Measurements from ENCODE around the gene LRMDA. TPM values are rescaled to one million over a fixed set of nuclear protein-coding genes. Genes with fewer than 3 reads are reported as not detected.
"Not testable (repeated sequence)": the region's sequence is repeated elsewhere in the genome, so short reads cannot be mapped to it uniquely, and the experiment has no call there.

Gene LRMDA
- total RNA-seq, 1 experiment from 2014 or later, result not detected

- in situ Hi-C loops (cut with HindIII; ENCODE audit: low sequenced_read_pairs), result no loop called here
Observed at GRCh38 chr10:76523791-76524351, 1092.4 kb downstream of the LRMDA start.

DNA sequence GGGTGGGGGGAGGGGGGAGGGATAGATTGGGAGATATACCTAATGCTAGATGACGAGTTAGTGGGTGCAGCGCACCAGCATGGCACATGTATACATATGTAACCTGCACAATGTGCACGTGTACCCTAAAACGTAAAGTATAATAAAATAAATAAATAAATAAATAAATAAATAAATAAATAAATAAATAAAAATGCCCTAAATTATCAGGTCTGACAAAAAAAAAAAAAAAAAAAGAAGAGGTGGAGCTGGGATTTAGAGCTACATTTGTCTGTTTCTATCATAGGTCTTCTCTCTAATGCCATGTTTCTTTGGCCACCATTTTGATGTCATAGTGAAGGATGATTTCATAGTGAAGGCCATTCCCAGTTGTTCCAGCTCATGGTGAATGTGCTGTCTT is 1095.4 kb downstream of the LRMDA start:
- in situ Hi-C loops (cut with HindIII; ENCODE audit: low sequenced_read_pairs); DNase-seq (ENCODE audit: low spot score): not testable (repeated sequence)

More at GRCh38 chr10:76523791-76524351, 1092.4 kb downstream of the LRMDA start:
- peak; percentile 11 for DNase-seq (ENCODE audit: low spot score)

GRCh38 chr10:76540331-76540730 is 1108.9 kb downstream of the LRMDA start:
- in situ Hi-C loops (cut with HindIII; ENCODE audit: low sequenced_read_pairs), result no loop called here
- DNase-seq (ENCODE audit: low spot score), result no peak

DNA sequence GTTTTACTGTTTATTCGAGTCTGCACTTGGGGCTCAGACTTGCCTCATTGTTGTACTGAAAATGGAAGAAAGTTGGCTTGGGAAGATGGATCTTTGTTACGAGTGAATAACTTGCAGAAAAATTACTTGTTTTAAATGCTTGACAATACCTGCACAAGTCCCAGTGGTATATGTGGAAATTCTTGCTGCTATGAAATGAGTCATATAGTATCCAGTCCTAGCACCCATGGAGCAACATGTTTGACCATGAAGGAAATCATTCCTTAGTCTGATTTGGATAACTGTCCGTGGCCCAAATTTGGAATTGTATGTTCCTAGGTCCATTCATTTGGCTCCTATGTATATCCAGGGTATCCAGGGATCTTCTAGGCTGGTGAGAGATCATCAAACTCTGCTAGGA is 1109.4 kb downstream of the LRMDA start:
- DNase-seq (ENCODE audit: low spot score), result no peak
- in situ Hi-C loops (cut with HindIII; ENCODE audit: low sequenced_read_pairs), result no loop called here

- in situ Hi-C loops (cut with HindIII; ENCODE audit: low sequenced_read_pairs), result no loop called here
- no peak for DNase-seq (ENCODE audit: low spot score)
Observed at GRCh38 chr10:76541852-76542251, 1110.4 kb downstream of the LRMDA start.

GRCh38 chr10:76542307-76542930 is 1111.0 kb downstream of the LRMDA start:
- in situ Hi-C loops (cut with HindIII; ENCODE audit: low sequenced_read_pairs), result no loop called here
- no peak for DNase-seq (ENCODE audit: low spot score)

DNA sequence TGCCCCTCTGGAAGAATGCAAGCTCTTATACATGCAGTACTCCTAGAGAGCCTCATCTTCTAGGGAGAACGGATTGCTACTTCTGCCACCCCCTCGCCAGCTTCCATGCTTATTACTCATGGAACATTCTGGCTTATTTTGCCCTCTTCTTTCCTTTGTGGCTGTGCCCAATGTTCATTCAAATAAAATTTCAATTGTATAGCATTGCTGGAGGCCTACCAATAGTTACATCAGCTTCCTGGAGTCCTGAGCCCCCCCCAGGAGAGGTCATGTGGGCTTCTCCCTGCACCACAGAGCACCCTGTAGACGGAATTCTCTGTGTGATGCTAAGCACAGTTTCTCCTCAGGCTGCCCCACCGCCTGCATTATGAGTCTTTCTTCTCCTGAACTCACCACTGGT is 1112.2 kb downstream of the LRMDA start:
- DNase-seq (ENCODE audit: low spot score), result no peak
- in situ Hi-C loops (cut with HindIII; ENCODE audit: low sequenced_read_pairs), result no loop called here

DNA sequence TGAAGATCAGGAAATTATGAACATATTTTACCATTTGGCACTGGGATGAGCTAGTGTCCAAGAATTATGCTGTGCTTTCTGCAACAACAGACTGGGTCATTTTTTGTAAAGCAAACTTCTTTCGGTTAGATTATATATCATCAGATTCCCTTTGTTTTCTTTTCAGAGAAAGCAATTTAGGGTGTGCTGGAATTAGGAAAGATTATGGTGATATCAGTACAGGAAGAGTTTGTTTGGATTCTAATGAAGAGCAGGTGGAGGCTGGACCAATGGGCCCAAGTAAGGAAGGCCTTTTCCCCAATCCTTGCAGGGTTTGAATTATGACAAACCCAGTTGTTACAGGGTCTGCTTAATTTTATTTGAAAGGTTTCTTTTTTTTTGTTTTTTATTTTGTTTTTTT is 1113.4 kb downstream of the LRMDA start:
- in situ Hi-C loops (cut with HindIII; ENCODE audit: low sequenced_read_pairs), result no loop called here
- DNase-seq (ENCODE audit: low spot score), result no peak

DNA sequence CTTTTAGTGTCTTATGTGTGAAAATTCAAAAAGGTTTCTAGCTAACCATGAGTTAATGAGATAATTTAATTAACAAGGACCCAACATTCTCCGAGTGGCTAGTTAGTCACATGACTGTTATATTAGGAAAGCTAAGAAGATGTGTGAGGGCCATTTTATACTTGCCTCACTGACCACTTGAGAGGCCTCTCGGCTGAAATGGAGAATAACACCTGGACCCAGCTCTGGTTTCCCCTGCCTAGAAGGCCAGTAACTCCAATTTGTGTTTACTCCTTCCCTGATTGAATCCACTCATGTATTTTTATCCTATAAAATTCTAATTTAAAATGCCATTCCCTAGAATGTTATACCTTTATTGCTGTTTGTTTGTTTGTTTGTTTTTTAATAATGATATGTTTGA is 1115.0 kb downstream of the LRMDA start:
- in situ Hi-C loops (cut with HindIII; ENCODE audit: low sequenced_read_pairs), result no loop called here
- no peak for DNase-seq (ENCODE audit: low spot score)

DNA sequence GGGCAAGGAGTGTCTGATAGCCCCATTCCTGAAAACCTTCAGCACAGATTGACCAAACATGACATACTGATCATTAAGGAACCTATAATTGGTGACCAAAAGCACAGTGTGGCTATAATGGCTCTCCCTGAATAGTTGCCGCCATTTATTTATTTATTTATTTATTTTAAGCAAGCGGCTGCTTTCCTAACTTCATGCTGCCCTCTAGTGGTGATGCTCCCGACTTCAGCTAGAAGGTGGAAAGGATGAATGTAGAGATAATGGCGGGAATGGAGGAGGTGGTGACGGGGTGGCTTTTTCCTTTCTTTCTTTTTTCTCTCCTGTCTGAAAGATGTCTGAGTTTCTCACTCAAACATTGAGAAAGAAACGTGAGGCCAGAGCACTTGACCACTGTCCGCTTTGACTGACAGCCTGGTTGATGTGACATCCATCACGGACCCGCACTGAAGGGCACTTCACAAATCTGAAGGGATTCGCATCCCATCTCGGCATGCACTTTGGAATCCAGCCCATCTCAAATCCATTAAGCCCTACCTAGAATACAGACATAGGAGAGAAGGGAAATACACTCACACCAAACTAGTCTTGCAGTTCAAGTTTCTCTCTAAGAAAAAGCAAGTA is 1116.0 kb downstream of the LRMDA start:
- in situ Hi-C loops (cut with HindIII; ENCODE audit: low sequenced_read_pairs), result no loop called here
- peak; percentile 86 for DNase-seq (ENCODE audit: low spot score)

DNA sequence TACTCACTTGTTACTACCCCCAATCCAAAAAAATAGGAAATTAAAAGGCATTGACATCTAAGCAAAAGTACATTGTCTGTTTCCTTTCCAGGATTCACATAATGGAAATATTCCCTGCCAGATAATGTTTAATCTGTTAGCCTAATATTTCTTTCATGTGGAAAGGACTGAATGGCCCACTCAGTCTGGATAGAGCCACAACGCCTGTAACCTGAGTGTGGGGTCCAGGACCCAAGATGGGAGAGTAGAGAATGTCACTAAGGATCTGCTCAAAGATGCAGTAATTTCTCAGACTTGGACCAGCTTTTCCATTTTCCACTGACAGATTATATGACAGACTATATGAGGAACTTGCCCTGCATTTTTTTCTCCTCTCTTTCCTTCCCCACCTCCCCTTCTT is 1117.3 kb downstream of the LRMDA start:
- DNase-seq (ENCODE audit: low spot score), result no peak
- in situ Hi-C loops (cut with HindIII; ENCODE audit: low sequenced_read_pairs), result no loop called here

GRCh38 chr10:76549171-76549570 is 1117.7 kb downstream of the LRMDA start:
- DNase-seq (ENCODE audit: low spot score), result no peak
- in situ Hi-C loops (cut with HindIII; ENCODE audit: low sequenced_read_pairs), result no loop called here

GRCh38 chr10:76550806-76551205 is 1119.4 kb downstream of the LRMDA start:
- DNase-seq (ENCODE audit: low spot score), result no peak
- in situ Hi-C loops (cut with HindIII; ENCODE audit: low sequenced_read_pairs), result no loop called here

DNA sequence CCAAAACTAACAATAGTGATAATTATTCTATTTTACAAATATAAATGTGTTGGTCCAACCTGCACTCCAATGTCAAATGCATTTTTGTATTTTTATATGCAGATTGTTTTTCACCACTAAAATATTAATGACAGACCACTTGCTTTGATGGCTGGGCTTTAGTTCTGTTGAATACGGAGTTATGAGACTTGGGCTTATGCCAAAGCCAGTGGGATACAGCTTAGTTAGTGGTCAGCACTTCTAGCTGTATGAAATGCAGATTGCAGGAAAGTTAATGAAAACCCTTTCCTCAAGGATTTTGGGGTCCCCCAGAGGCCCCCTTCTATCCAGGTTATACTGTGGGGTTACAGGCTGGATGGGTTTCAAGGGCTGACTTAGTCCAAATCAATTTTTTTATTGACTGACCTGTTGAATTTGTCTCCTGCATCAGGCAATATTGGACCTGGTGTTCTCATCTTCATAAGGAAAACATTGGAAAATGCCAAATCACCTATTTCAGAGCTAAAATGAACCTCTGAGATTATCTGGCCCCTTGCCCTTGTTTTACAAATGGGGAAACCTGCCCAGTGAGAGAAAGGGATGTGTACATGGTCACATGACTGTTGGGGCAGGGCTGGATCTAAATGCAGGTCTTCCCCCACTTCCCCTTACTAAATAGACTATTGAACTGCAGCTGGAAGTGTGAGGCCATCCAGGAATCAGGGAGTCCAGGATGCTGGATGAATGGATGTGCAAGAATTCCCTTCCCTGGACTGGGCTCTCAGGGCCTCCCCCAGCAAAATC is 1120.9 kb downstream of the LRMDA start:
- in situ Hi-C loops (cut with HindIII; ENCODE audit: low sequenced_read_pairs), result no loop called here
- DNase-seq (ENCODE audit: low spot score), result no peak

DNA sequence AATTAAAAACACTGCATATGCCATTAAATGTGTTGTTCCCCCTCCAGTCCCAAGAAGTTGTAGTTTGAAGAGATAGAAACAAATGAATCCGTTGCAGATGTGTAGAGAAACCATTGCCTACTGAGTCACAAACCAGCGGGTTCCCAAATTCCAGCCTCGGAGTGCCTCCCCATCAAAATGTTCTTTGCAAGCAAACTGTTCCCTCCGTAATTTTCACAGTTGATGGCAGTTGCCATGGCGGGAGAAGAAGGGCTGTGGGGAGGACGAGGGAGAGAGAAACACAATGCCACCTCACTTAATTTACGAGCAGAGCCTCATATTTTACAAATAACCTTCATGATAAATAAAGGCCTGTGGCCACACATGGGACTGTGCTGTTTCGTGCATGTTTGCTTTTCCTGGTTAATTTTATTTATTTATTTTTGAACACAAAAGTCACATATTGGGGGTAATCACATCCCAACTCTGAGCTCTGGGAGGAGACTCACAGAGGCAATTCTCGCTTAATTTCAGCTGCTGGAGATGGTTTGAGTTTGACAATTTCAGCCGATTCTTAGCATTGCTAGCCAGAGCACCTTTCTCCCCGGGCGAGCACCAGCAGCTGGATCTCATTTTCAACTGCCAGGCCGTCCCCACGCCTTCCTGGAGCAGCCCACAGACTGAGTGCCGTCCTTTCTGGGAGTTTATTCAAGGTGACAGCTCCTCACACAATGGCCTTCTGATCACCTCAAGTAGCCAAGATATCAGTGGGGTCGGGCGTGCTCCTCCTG is 1122.0 kb downstream of the LRMDA start:
- no peak for DNase-seq (ENCODE audit: low spot score)

DNA sequence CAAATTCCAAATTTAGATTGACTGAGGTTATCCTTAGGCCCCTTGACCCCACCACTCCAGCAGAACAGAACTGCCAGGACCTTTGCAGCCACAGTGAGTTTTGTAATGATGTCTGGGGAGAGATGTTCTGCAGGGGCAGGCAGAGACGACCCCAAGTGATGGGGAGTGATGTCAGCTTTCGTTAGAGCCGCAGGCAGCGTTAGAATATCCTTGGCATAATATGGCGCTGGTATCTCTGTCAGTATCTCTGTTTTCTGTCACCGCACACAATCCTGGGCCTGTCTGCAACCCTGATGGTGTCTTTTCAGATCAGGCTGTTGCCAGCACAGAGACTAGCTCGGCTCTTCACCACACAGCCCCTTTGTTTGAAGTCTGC is 1122.6 kb downstream of the LRMDA start:
- in situ Hi-C loops (cut with HindIII; ENCODE audit: low sequenced_read_pairs), result no loop called here
- DNase-seq (ENCODE audit: low spot score), result no peak

More for the DNA sequence above, 1122.0 kb downstream of the LRMDA start:
- in situ Hi-C loops (cut with HindIII; ENCODE audit: low sequenced_read_pairs), result no loop called here

DNA sequence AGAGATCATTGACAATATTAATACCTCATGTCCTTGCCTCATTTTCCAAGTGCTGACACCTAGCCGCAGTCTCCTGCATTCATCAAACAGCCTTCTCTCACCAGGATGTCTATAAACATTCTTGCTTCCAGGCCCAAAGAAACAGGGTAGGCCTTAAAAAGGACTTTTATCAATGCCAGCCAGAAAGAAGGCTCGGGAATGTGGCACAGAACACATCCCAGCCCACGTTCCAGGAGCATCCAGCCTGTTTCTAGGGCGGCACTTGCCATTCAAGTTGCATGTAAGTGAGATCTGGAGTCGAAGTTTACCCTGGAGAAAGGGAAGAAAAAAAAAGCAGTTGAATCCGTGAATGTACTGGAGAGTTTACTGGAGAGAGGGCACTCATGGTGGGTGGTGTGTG is 1123.1 kb downstream of the LRMDA start:
- no peak for DNase-seq (ENCODE audit: low spot score)
- in situ Hi-C loops (cut with HindIII; ENCODE audit: low sequenced_read_pairs), result no loop called here

- in situ Hi-C loops (cut with HindIII; ENCODE audit: low sequenced_read_pairs), result no loop called here
- peak; percentile 24 for DNase-seq (ENCODE audit: low spot score)
Observed at GRCh38 chr10:76555067-76555670, 1123.7 kb downstream of the LRMDA start.

- DNase-seq (ENCODE audit: low spot score), result no peak
- in situ Hi-C loops (cut with HindIII; ENCODE audit: low sequenced_read_pairs), result no loop called here
Observed at GRCh38 chr10:76557366-76557765, 1125.9 kb downstream of the LRMDA start.
